HFFc6 (cell line): ENCODE measurements around the gene LONP2. TPM values are rescaled to one million over a fixed set of nuclear protein-coding genes. Genes with fewer than 3 reads are reported as not detected.
"Not testable (repeated sequence)": the region's sequence is repeated elsewhere in the genome, so short reads cannot be mapped to it uniquely, and the experiment has no call there.

Experiments used
- DNase-seq: peaks from one replicate; pipeline ENCODE4 v3.0.0-alpha.2; 2018
- H3K27ac Mint-ChIP-seq: 2 replicates; pipeline ENCODE4 v1.8.0; 2020; ENCODE audit warnings: mild to moderate bottlenecking, mixed read lengths
- H3K27me3 Mint-ChIP-seq: 2 replicates; pipeline ENCODE4 v1.8.0; 2021; ENCODE audit warnings: mild to moderate bottlenecking, moderate library complexity, mixed read lengths; ENCODE audit not compliant: insufficient read depth
- H3K36me3 Mint-ChIP-seq: 2 replicates; pipeline ENCODE4 v1.8.0; 2021; ENCODE audit warnings: low read depth, mixed read lengths
- H3K4me1 Mint-ChIP-seq: 2 replicates; pipeline ENCODE4 v1.8.0; 2020; ENCODE audit warnings: low read depth, mixed read lengths
- H3K4me3 Mint-ChIP-seq: 2 replicates; pipeline ENCODE4 v1.8.0; 2020; ENCODE audit warnings: mild to moderate bottlenecking, moderate library complexity, mixed read lengths
- H3K9me3 Mint-ChIP-seq: 2 replicates; pipeline ENCODE4 v1.8.0; 2020; ENCODE audit warnings: mild to moderate bottlenecking, mixed read lengths
- CTCF ChIP-seq: fragments of 200-600 bp; sonication (generic); IDR thresholded peaks from 2 replicates; pipeline ENCODE4 v1.5.0; 2021; ENCODE audit warnings: antibody characterized with exemption, mild to moderate bottlenecking
- total RNA-seq, 6 experiments: library from RNA; stranded (reverse); fragmentation: NEBNext Ultra II Directional; extraction: Animal tissue kit (Norgen Biotek cat#: 25700); gene quantifications; 2 replicates in 1 of 6; 3 replicates in 5 of 6; pipeline ENCODE4 v1.2.3, GENCODE V29; 2021

The LONP2 gene
- total RNA-seq, 6 experiments from 2014 or later: 64.3 to 80.1 (median 72.8) TPM

GRCh38 chr16:48370229-48370628 lies 126.1 kb downstream of the LONP2 start:
- no peak overlapping the region for H3K4me3 Mint-ChIP-seq
- H3K36me3 Mint-ChIP-seq: no peaks in the 10 kb centered on the region
- H3K9me3 Mint-ChIP-seq: no peaks in the 10 kb centered on the region
- H3K27ac Mint-ChIP-seq: no peak overlapping the region
- peaks cover 49% of the 10 kb centered on the region for H3K4me1 Mint-ChIP-seq
- TF ChIP-seq CTCF: no peak
- DNase-seq: no peak
- H3K27me3 Mint-ChIP-seq: no peaks in the 10 kb centered on the region; the same call in 1 of the 2 replicates

GRCh38 chr16:48370668-48371392 lies 126.7 kb downstream of the LONP2 start:
- H3K4me1 Mint-ChIP-seq: peaks cover 44% of the 10 kb centered on the region
- DNase-seq, H3K9me3 Mint-ChIP-seq, H3K27me3 Mint-ChIP-seq, H3K36me3 Mint-ChIP-seq, H3K27ac Mint-ChIP-seq, H3K4me3 Mint-ChIP-seq: not testable (repeated sequence)

- DNase-seq: no peak
- no peaks in the 10 kb centered on the region for H3K36me3 Mint-ChIP-seq
- TF ChIP-seq CTCF: no peak
Measured at GRCh38 chr16:48371393-48371780, 127.3 kb downstream of the LONP2 start.

GRCh38 chr16:48372744-48373143 lies 128.6 kb downstream of the LONP2 start:
- Mint-ChIP-seq H3K4me1 (peaks cover 37% of the 10 kb centered on the region), H3K36me3 (no peaks in the 10 kb centered on the region), H3K27me3 (no peaks in the 10 kb centered on the region; the same call in 1 of the 2 replicates), H3K9me3 (no peaks in the 10 kb centered on the region), H3K27ac (no peak overlapping the region), H3K4me3 (no peak overlapping the region)
- DNase-seq: no peak
- TF ChIP-seq CTCF: no peak

More at GRCh38 chr16:48371393-48371780, 127.3 kb downstream of the LONP2 start:
- Mint-ChIP-seq H3K27me3 (no peaks in the 10 kb centered on the region; the same call in 1 of the 2 replicates), H3K27ac (no peak overlapping the region), H3K4me3 (no peak overlapping the region), H3K9me3 (no peaks in the 10 kb centered on the region), H3K4me1 (peaks cover 41% of the 10 kb centered on the region)

GRCh38 chr16:48373258-48374029 lies 129.3 kb downstream of the LONP2 start:
- Mint-ChIP-seq H3K4me1 (peaks cover 34% of the 10 kb centered on the region), H3K4me3 (no peak overlapping the region), H3K9me3 (no peaks in the 10 kb centered on the region), H3K36me3 (no peaks in the 10 kb centered on the region), H3K27me3 (no peaks in the 10 kb centered on the region; the same call in 1 of the 2 replicates), H3K27ac (no peak overlapping the region)
- no peak for TF ChIP-seq CTCF
- no peak for DNase-seq

- Mint-ChIP-seq H3K27ac (no peak overlapping the region), H3K36me3 (no peaks in the 10 kb centered on the region), H3K4me1 (peaks cover 43% of the 10 kb centered on the region), H3K9me3 (no peaks in the 10 kb centered on the region), H3K4me3 (no peak overlapping the region), H3K27me3 (no peaks in the 10 kb centered on the region; the same call in 1 of the 2 replicates)
- no peak for TF ChIP-seq CTCF
- no peak for DNase-seq
Measured at GRCh38 chr16:48374255-48374654, 130.2 kb downstream of the LONP2 start.

GRCh38 chr16:48377301-48377700 lies 133.2 kb downstream of the LONP2 start:
- H3K27me3 Mint-ChIP-seq, H3K9me3 Mint-ChIP-seq, H3K27ac Mint-ChIP-seq, DNase-seq, H3K36me3 Mint-ChIP-seq, H3K4me3 Mint-ChIP-seq: not testable (repeated sequence)
- peaks cover 43% of the 10 kb centered on the region for H3K4me1 Mint-ChIP-seq
